Body of pancreas (tissue), 4 donors: ENCODE results near the gene MIF4GD. TPM values are rescaled to one million over a fixed set of nuclear protein-coding genes. Genes with fewer than 3 reads are reported as not detected.
A peak's percentile ranks its signal among the peaks of the same experiment; 100 is the strongest.

Experiments
- ATAC-seq: fragments of 150-250 bp; one replicate; pipeline ENCODE4 v1.9.1; 2016
- DNase-seq, 4 donors: peaks; one replicate each; pipeline ENCODE4 v3.0.0-alpha.2; 2019
- H3K27ac ChIP-seq, 4 donors: fragments of 200-600 bp; sonication (generic); 1 replicate in 3 of 4; 2 replicates in 1 of 4; pipeline versions ENCODE4 v1.5.1 to v1.6.1; 2016 to 2019; ENCODE audit warnings: mild to moderate bottlenecking in 1 of 4, mixed read lengths in 1 of 4, moderate library complexity in 1 of 4
- H3K27me3 ChIP-seq, 2 donors: fragments of 200-600 bp; sonication (generic); one replicate each; pipeline ENCODE4 v1.6.0; 2016; ENCODE audit warnings: mild to moderate bottlenecking in 1 of 2
- H3K36me3 ChIP-seq, 2 donors: fragments of 200-600 bp; sonication (generic); replicated peaks in 1 of 2; 2 replicates each; pipeline ENCODE4 v1.5.1; 2016; ENCODE audit warnings: low read depth in 2 of 2; ENCODE audit not compliant: insufficient read depth in 1 of 2
- H3K4me1 ChIP-seq: fragments of 200-600 bp; sonication (generic); one replicate; pipeline ENCODE4 v1.6.0; 2016
- H3K4me3 ChIP-seq, 2 donors: fragments of 200-600 bp; sonication (generic); 1 replicate in 1 of 2; 2 replicates in 1 of 2; pipeline ENCODE4 v1.5.1; 2016 to 2019
- H3K9me3 ChIP-seq, 3 donors: fragments of 200-600 bp; sonication (generic); 1 replicate in 2 of 3; 2 replicates in 1 of 3; pipeline ENCODE4 v1.5.1; 2016
- POLR2A ChIP-seq, 3 donors: fragments of 450-650 bp; IDR thresholded peaks; one replicate each; pipeline ENCODE4 v1.6.1; 2016; ENCODE audit warnings: antibody characterized with exemption in 3 of 3, mild to moderate bottlenecking in 2 of 3
- WGBS, 2 donors: methylation state at CpG; one replicate each; pipeline ENCODE4 v1.1.5; 2017; 5-methylcytosine and 5-hydroxymethylcytosine counted together
- intact Hi-C: fragments of 100-400 bp; cut with DNase I; formaldehyde crosslinking; loops from one replicate; pipeline ENCODE4 v1.15.1; 2023
- total RNA-seq, 2 donors: library from RNA; depleted of rRNA; stranded (reverse); fragments of >200 nt; gene quantifications; one replicate each; pipeline ENCODE4 v1.1.0, GENCODE V29; 2016
- TF ChIP-seq, protein P1 (sequence below), 7 experiments: fragments of 450-650 bp in 4 of 7; fragments of 200-600 bp in 3 of 7; sonication (generic) in 3 of 7; IDR thresholded peaks; one replicate each; pipeline ENCODE4 v1.5.1; 2016 to 2019; ENCODE audit warnings: antibody characterized with exemption in 7 of 7

The MIF4GD gene
- total RNA-seq, 2 donors from 2014 or later, result 20.5 to 26.4 TPM

DNA sequence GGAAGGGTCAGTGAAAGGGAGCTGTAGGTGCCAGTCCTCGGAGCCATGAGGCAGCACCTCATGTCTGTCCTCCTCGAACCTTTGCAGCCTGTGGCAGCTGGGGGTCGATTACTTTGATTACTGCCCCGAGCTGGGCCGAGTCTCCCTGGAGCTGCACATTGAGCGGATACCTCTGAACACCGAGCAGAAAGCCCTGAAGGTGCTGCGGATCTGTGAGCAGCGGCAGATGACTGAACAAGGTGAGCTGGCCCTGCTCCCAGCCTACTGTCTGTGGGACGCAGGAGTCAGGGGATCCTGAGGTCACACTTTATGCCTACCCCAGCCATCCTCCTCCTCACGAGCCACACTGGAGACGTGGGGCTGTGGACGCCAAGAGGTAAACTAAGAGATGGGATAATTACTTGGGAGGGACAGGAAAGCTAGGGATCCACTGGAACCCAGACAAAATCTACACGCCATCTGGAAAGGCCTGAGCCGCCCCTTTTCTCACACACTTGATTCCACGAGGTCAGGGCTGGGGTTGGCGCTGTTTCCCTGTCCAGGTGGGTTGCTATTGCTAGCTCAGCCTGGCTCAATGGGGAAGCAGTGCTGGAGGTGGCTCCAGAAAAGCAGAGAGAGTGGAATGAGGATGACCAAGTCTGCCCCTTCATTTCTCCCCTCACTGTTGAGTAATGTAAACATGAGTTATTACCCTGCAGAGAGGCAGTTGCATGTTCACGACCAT is 39.1 kb downstream of the MIF4GD start:
- no peak for TF ChIP-seq POLR2A (IDR thresholded peaks at IDR 0.05)
- TF ChIP-seq, protein P1, sequence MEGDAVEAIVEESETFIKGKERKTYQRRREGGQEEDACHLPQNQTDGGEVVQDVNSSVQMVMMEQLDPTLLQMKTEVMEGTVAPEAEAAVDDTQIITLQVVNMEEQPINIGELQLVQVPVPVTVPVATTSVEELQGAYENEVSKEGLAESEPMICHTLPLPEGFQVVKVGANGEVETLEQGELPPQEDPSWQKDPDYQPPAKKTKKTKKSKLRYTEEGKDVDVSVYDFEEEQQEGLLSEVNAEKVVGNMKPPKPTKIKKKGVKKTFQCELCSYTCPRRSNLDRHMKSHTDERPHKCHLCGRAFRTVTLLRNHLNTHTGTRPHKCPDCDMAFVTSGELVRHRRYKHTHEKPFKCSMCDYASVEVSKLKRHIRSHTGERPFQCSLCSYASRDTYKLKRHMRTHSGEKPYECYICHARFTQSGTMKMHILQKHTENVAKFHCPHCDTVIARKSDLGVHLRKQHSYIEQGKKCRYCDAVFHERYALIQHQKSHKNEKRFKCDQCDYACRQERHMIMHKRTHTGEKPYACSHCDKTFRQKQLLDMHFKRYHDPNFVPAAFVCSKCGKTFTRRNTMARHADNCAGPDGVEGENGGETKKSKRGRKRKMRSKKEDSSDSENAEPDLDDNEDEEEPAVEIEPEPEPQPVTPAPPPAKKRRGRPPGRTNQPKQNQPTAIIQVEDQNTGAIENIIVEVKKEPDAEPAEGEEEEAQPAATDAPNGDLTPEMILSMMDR (IDR thresholded peaks at IDR 0.05), result no peak
- peaks cover 8% of the 10 kb centered on the region for H3K4me1 ChIP-seq
- no peaks in the 10 kb centered on the region for H3K27me3 ChIP-seq
- WGBS, 2 donors, result 86 to 88% methylated on average over 9 to 18 of the region's 18 CpGs
- no peak for ATAC-seq
- no peak overlapping the region for H3K4me3 ChIP-seq
- intact Hi-C loops, result no loop called here
- H3K36me3 ChIP-seq, result peaks cover 14 to 26% of the 10 kb centered on the region in 2 donors
- no peak for DNase-seq
- no peaks in the 10 kb centered on the region for H3K9me3 ChIP-seq
- H3K27ac ChIP-seq, result no peak overlapping the region

DNA sequence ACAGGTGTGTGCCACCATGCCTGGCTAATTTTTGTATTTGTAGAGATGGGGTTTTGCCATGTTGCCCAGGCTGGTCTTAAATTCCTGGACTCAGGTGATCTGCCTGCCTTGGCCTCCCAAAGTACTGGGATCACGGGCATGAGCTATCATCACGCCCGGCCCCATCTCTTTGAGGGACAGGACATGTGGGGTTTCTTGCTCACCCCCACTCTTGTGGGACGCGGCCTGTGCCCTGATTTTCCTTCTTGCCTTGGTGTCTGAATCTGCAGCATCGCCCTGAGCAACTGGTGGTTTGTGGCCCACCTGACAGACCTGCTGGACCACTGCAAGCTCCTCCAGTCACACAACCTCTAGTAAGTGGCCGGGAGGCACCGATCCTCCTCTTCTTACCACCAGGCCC is 40.0 kb downstream of the MIF4GD start:
- Histone ChIP-seq H3K9me3 (no peaks in the 10 kb centered on the region), H3K27ac (no peak overlapping the region), H3K36me3 (peaks cover 14 to 25% of the 10 kb centered on the region in 2 donors), H3K4me3 (no peak overlapping the region), H3K27me3 (no peaks in the 10 kb centered on the region), H3K4me1 (peaks cover 8% of the 10 kb centered on the region)
- ATAC-seq, result no peak
- no peak for TF ChIP-seq POLR2A (IDR thresholded peaks at IDR 0.05)
- TF ChIP-seq, protein P1 (IDR thresholded peaks at IDR 0.05), result no peak
- DNase-seq, result no peak
- 91 to 100% methylated on average over 6 to 7 of the region's 8 CpGs for WGBS, 2 donors
- intact Hi-C loops, result no loop called here

- ATAC-seq (no peak), DNase-seq (peak in 1 of 4 donors; percentile 56)
- WGBS, 2 donors, result 72 to 80% methylated on average over 4 of the region's 4 CpGs
- Histone ChIP-seq H3K27me3 (no peaks in the 10 kb centered on the region), H3K36me3 (peaks cover 14 to 27% of the 10 kb centered on the region in 2 donors), H3K4me1 (peaks cover 8% of the 10 kb centered on the region), H3K4me3 (no peak overlapping the region), H3K27ac (peak overlapping the region in 2 of 4 donors; percentile 52 to 67), H3K9me3 (no peaks in the 10 kb centered on the region)
- intact Hi-C loops, result no loop called here
- TF ChIP-seq POLR2A (IDR thresholded peaks at IDR 0.05), result no peak
- TF ChIP-seq, protein P1 (IDR thresholded peaks at IDR 0.05), result no peak
Observed at GRCh38 chr17:75228847-75229246, 42.2 kb downstream of the MIF4GD start.

DNA sequence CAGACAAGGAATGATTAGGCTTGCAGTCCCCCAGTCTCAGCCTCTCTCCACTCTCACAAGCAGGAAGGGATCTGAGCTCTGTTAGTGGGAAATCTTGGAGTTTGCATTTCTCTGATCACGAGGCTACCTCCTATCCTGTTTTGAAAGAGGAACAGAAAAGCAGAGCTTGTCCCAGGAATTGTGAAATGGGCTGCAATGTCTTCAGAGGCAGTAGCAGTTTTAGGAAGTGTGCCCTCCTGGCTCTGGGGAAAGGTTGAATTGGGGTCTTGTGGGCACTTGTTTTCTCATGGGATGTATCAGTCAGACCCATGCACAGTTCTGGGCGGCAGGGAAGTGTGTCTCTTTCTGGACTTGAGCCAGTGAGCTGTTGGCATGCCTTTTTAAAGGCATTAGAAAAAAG is 42.7 kb downstream of the MIF4GD start:
- ATAC-seq (peak; percentile 25), DNase-seq (peak in 1 of 4 donors; percentile 70)
- Histone ChIP-seq H3K27ac (peak overlapping the region in 2 of 4 donors; percentile 52 to 67), H3K36me3 (peaks cover 14 to 27% of the 10 kb centered on the region in 2 donors), H3K27me3 (no peaks in the 10 kb centered on the region), H3K4me1 (peaks cover 8% of the 10 kb centered on the region), H3K4me3 (no peak overlapping the region), H3K9me3 (no peaks in the 10 kb centered on the region)
- intact Hi-C loops, result no loop called here
- TF ChIP-seq POLR2A (IDR thresholded peaks at IDR 0.05), result no peak
- TF ChIP-seq, protein P1 (IDR thresholded peaks at IDR 0.05), result no peak
- 58 to 71% methylated on average over 2 of the region's 2 CpGs for WGBS, 2 donors

GRCh38 chr17:75227729-75228128 is 43.3 kb downstream of the MIF4GD start:
- H3K4me3 ChIP-seq, result no peak overlapping the region
- peaks cover 11 to 27% of the 10 kb centered on the region in 2 donors for H3K36me3 ChIP-seq
- H3K9me3 ChIP-seq, result no peaks in the 10 kb centered on the region
- DNase-seq (no peak), ATAC-seq (no peak)
- intact Hi-C loops, result no loop called here
- 78 to 81% methylated on average over 5 of the region's 5 CpGs for WGBS, 2 donors
- H3K4me1 ChIP-seq, result peaks cover 8% of the 10 kb centered on the region
- H3K27ac ChIP-seq, result peak overlapping the region in 1 of 4 donors; percentile 12
- no peaks in the 10 kb centered on the region for H3K27me3 ChIP-seq
- TF ChIP-seq, protein P1 (IDR thresholded peaks at IDR 0.05), result no peak
- no peak for TF ChIP-seq POLR2A (IDR thresholded peaks at IDR 0.05)
